ENCODE measurements around the gene MPHOSPH9. TPM values are rescaled to one million over a fixed set of nuclear protein-coding genes. Genes with fewer than 3 reads are reported as not detected.

The MPHOSPH9 gene
- total RNA-seq, 1 donor: 68.9 TPM

DNA sequence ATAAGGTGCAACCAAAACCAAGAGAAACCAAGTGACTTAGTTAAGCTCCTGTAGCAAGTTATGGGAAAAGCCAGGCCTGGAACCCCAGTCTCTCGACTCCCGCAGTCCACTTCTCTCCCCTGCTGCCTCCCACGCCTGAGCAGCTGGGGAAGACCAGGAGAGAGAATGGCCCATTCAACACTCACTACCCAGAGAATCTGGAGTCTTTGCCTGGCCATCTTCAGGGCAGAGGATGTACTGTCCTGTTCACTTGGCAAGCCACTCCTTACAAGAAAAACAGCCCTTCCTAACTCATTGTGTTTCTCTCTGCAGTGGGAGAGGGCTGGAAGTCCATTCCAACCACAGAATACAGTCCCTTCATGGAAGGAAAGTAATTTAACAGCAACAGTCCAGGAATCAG is 83.9 kb downstream of the MPHOSPH9 start:
- no peak overlapping the region for H3K4me3 ChIP-seq (ENCODE audit: low read depth, low read length)
- TF ChIP-seq CTCF (IDR thresholded peaks at IDR 0.05; ENCODE audit: insufficient read depth, low read length): peak; percentile 5
- DNase-seq (ENCODE audit: low read depth): peak; percentile 20

- no peak for DNase-seq (ENCODE audit: low read depth)
Measured at GRCh38 chr12:123148655-123149054, 84.3 kb downstream of the MPHOSPH9 start.

GRCh38 chr12:123148223-123148622 is 84.7 kb downstream of the MPHOSPH9 start:
- no peak overlapping the region for H3K4me3 ChIP-seq (ENCODE audit: low read depth, low read length)
- TF ChIP-seq CTCF (IDR thresholded peaks at IDR 0.05; ENCODE audit: insufficient read depth, low read length): no peak
- DNase-seq (ENCODE audit: low read depth): no peak

More at GRCh38 chr12:123148655-123149054, 84.3 kb downstream of the MPHOSPH9 start:
- no peak for TF ChIP-seq CTCF (IDR thresholded peaks at IDR 0.05; ENCODE audit: insufficient read depth, low read length)
- H3K4me3 ChIP-seq (ENCODE audit: low read depth, low read length): no peak overlapping the region

GRCh38 chr12:123145211-123145610 is 87.7 kb downstream of the MPHOSPH9 start:
- TF ChIP-seq CTCF (IDR thresholded peaks at IDR 0.05; ENCODE audit: insufficient read depth, low read length): no peak

GRCh38 chr12:123143736-123144461 is 89.0 kb downstream of the MPHOSPH9 start:
- no peak for DNase-seq (ENCODE audit: low read depth)
- H3K4me3 ChIP-seq (ENCODE audit: low read depth, low read length): no peak overlapping the region
- no peak for TF ChIP-seq CTCF (IDR thresholded peaks at IDR 0.05; ENCODE audit: insufficient read depth, low read length)

More at GRCh38 chr12:123145211-123145610, 87.7 kb downstream of the MPHOSPH9 start:
- DNase-seq (ENCODE audit: low read depth): no peak
- H3K4me3 ChIP-seq (ENCODE audit: low read depth, low read length): no peak overlapping the region

GRCh38 chr12:123142921-123143735 is 89.8 kb downstream of the MPHOSPH9 start:
- DNase-seq (ENCODE audit: low read depth): no peak
- no peak overlapping the region for H3K4me3 ChIP-seq (ENCODE audit: low read depth, low read length)
- no peak for TF ChIP-seq CTCF (IDR thresholded peaks at IDR 0.05; ENCODE audit: insufficient read depth, low read length)

Data from fibroblast of the aortic adventitia (primary cell).